K562 (cell line): ENCODE measurements around the gene RBM15. TPM values are rescaled to one million over a fixed set of nuclear protein-coding genes. Genes with fewer than 3 reads are reported as not detected.

Source experiments
- ARID4B ChIP-seq: sonication (generic); formaldehyde crosslinking; IDR thresholded peaks from 2 replicates; pipeline ENCODE4 v1.8.0; 2022; ENCODE audit warnings: mild to moderate bottlenecking, missing genetic modification reagents
- CBX2 ChIP-seq: fragments of 200-600 bp; sonication (generic); IDR thresholded peaks from one replicate; pipeline ENCODE4 v1.6.1; 2012; ENCODE audit warnings: mild to moderate bottlenecking, low read length, inconsistent platforms; ENCODE audit not compliant: insufficient read depth, poor library complexity, severe bottlenecking
- DNMT1 ChIP-seq: fragments of 450-650 bp; IDR thresholded peaks from 2 replicates; pipeline ENCODE4 v1.6.1; 2016; ENCODE audit warnings: antibody characterized with exemption, mild to moderate bottlenecking
- FOXO4 ChIP-seq: fragments of 450-650 bp; formaldehyde crosslinking; IDR thresholded peaks from 2 replicates; pipeline ENCODE4 v1.4.0; 2020; ENCODE audit warnings: mild to moderate bottlenecking, moderate library complexity
- FOXP4 ChIP-seq: sonication (generic); formaldehyde crosslinking; IDR thresholded peaks from 2 replicates; pipeline ENCODE4 v1.8.0; 2022; ENCODE audit warnings: mild to moderate bottlenecking, missing genetic modification reagents, borderline replicate concordance
- LEF1 ChIP-seq: fragments of 450-650 bp; IDR thresholded peaks from 2 replicates; pipeline ENCODE4 v1.6.1; 2016; ENCODE audit warnings: mild to moderate bottlenecking
- MXI1 ChIP-seq: IDR thresholded peaks from 2 replicates; pipeline ENCODE4 v1.6.1; 2011; ENCODE audit warnings: low read depth, mild to moderate bottlenecking, improper control_type of control experiment, low read length
- PRPF4 ChIP-seq: fragments of 200-400 bp; formaldehyde crosslinking; IDR thresholded peaks from one replicate; pipeline ENCODE4 v1.6.1; 2017; ENCODE audit warnings: low read length, low read depth, mild to moderate bottlenecking; ENCODE audit not compliant: insufficient read depth, poor library complexity, severe bottlenecking
- RBM39 ChIP-seq: fragments of 200-400 bp; formaldehyde crosslinking; optimal IDR thresholded peaks from 2 replicates; pipeline ENCODE3; 2018; ENCODE audit warnings: low read depth, low read length
- SETDB1 ChIP-seq: IDR thresholded peaks from one replicate; pipeline ENCODE4 v1.6.1; 2012; ENCODE audit warnings: low read length, control low read depth, inconsistent platforms
- SIRT6 ChIP-seq: IDR thresholded peaks from one replicate; pipeline ENCODE4 v1.6.1; 2012; ENCODE audit warnings: low read depth, mild to moderate bottlenecking, control low read depth, inconsistent platforms, low read length, moderate library complexity
- TBP ChIP-seq: optimal IDR thresholded peaks from 2 replicates; pipeline ENCODE3; 2011; ENCODE audit warnings: low read depth, low read length, improper control_type of control experiment
- USF1 ChIP-seq: sonication (generic); formaldehyde crosslinking; IDR thresholded peaks from 2 replicates; pipeline ENCODE4 v1.9.0; 2022; ENCODE audit warnings: mild to moderate bottlenecking, missing genetic modification reagents
- ZNF3 ChIP-seq: fragments of 250-450 bp; sonication (Bioruptor Pico); IDR thresholded peaks from 2 replicates; pipeline ENCODE4 v1.5.0; 2021; ENCODE audit warnings: mild to moderate bottlenecking, moderate library complexity
- polyA plus RNA-seq, 8 experiments: library from polyadenylated mRNA; depleted of rRNA in 4 of 8; stranded (reverse) in 5 of 8; unstranded in 3 of 8; fragments of >200 nt; fragmentation: Nextera tagmentation in 2 of 8; fragmentation: Illumina TruSeq in 1 of 8; extraction: Ambion mirVana in 2 of 8; extraction: Trizol in 1 of 8; gene quantifications; 2 replicates each; pipeline versions ENCODE4 v1.2.1 to v1.2.3, GENCODE V29; 2011 to 2014; ENCODE audit warnings: inconsistent platforms in 1 of 8, missing spikeins in 1 of 8
- total RNA-seq, 7 experiments: library from RNA; depleted of rRNA in 6 of 7; stranded (reverse); fragments of >200 nt in 6 of 7; fragmentation: Illumina TruSeq in 2 of 7; extraction: Trizol in 2 of 7; gene quantifications; 2 replicates each; pipeline versions ENCODE4 v1.2.1 to v1.2.3, GENCODE V29; 2011 to 2021; ENCODE audit warnings: low replicate concordance in 1 of 7

Gene RBM15
- total and polyA plus RNA-seq, 9 of the 15 experiments (the other 6 are each of a cell fraction or from before 2014, with no cell fraction given), result 2.4 to 63.4 (median 28.2) TPM

- TF ChIP-seq ARID4B (CRISPR knock-in tag), result peak; percentile 92
- peak; percentile 96 for TF ChIP-seq TBP
- no peak; the same call in 1 of the 2 replicates for TF ChIP-seq LEF1
- no peak for TF ChIP-seq PRPF4
- no peak for TF ChIP-seq SIRT6
- TF ChIP-seq SETDB1, result no peak
- TF ChIP-seq FOXO4, result no peak
- TF ChIP-seq RBM39, result no peak
- no peak for TF ChIP-seq MXI1
- no peak for TF ChIP-seq ZNF3 (CRISPR knock-in tag)
- 0 out of 2 replicates have a peak, but pooled peaks have one; percentile 59 for TF ChIP-seq DNMT1
- TF ChIP-seq USF1 (CRISPR knock-in tag), result no peak
- no peak for TF ChIP-seq FOXP4 (CRISPR knock-in tag)
- TF ChIP-seq CBX2, result no peak
These were observed 430 bp downstream of the RBM15 start (continued) for GRCh38 chr1:110339407-110340206.
